GM19372 (cell line): Measurements from ENCODE around the gene GLB1L3.

ENCODE experiments used
- ATAC-seq: cut with Tn5 transposase; IDR thresholded peaks from one replicate; pipeline ENCODE4 v1.9.1; 2021; ENCODE audit warnings: mild to moderate bottlenecking, low read depth, moderate library complexity; ENCODE audit not compliant: unreplicated experiment

The GLB1L3 gene

GRCh38 chr11:134359646-134360045 is 83.5 kb downstream of the GLB1L3 start:
- no peak for ATAC-seq

- peak; percentile 92 for ATAC-seq
These were observed 84.1 kb downstream of the GLB1L3 start for GRCh38 chr11:134360050-134360835.

GRCh38 chr11:134361661-134362060 is 85.5 kb downstream of the GLB1L3 start:
- no peak for ATAC-seq

GRCh38 chr11:134362192-134362901 is 86.2 kb downstream of the GLB1L3 start:
- no peak for ATAC-seq

- no peak for ATAC-seq
These were observed 87.0 kb downstream of the GLB1L3 start for GRCh38 chr11:134363161-134363560.

GRCh38 chr11:134363592-134363991 is 87.4 kb downstream of the GLB1L3 start:
- no peak for ATAC-seq

GRCh38 chr11:134364261-134364660 is 88.1 kb downstream of the GLB1L3 start:
- no peak for ATAC-seq

- no peak for ATAC-seq
These were observed 89.1 kb downstream of the GLB1L3 start for GRCh38 chr11:134365011-134365925.

- no peak for ATAC-seq
These were observed 90.1 kb downstream of the GLB1L3 start for GRCh38 chr11:134366254-134366653.

- no peak for ATAC-seq
These were observed 91.6 kb downstream of the GLB1L3 start for GRCh38 chr11:134367781-134368180.
